Measurements from ENCODE around the gene PODXL2.

DNA sequence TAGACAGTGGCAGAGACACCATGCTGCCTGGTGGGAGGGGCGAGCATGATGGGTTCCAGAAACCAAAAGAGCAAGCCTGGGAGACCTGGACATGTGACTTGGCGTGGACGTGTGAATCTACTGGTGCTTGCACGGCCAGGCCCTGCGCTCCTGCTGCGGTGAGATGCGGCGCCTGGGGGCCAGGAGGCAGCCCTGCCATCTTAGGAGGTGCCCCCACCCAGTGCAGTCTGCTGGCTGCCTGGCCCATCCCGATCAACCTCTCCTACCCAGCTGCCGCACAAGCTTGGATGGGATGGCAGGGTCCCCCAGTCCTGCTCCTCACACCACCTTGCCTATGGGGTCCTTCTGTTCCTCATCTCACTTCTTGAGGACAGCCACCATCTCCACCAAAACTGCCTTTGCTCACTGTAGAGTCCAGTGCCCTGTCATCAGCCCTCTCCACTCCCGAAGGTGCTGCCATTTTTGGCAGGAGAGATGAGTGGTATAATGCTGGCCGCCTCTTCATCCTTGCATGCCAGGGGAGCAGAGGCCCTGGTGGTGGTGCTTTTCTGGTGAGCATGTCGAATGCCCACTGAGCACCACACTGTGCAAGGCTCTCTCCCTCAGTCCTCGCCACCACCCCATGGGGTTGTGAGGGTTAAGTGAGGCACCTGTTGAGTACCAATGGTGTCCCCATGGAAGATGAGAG, 40.7 kb downstream of the PODXL2 start:
- TF ChIP-seq, protein P1, sequence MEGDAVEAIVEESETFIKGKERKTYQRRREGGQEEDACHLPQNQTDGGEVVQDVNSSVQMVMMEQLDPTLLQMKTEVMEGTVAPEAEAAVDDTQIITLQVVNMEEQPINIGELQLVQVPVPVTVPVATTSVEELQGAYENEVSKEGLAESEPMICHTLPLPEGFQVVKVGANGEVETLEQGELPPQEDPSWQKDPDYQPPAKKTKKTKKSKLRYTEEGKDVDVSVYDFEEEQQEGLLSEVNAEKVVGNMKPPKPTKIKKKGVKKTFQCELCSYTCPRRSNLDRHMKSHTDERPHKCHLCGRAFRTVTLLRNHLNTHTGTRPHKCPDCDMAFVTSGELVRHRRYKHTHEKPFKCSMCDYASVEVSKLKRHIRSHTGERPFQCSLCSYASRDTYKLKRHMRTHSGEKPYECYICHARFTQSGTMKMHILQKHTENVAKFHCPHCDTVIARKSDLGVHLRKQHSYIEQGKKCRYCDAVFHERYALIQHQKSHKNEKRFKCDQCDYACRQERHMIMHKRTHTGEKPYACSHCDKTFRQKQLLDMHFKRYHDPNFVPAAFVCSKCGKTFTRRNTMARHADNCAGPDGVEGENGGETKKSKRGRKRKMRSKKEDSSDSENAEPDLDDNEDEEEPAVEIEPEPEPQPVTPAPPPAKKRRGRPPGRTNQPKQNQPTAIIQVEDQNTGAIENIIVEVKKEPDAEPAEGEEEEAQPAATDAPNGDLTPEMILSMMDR (IDR thresholded peaks at IDR 0.05; ENCODE audit: low read depth, low read length): no peak
- TF ChIP-seq, protein P2, sequence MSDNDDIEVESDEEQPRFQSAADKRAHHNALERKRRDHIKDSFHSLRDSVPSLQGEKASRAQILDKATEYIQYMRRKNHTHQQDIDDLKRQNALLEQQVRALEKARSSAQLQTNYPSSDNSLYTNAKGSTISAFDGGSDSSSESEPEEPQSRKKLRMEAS (IDR thresholded peaks at IDR 0.05; ENCODE audit: low read depth, low read length): no peak
- TF ChIP-seq POLR2A (IDR thresholded peaks at IDR 0.05; ENCODE audit: extremely low read depth, insufficient read length) (no peak), MYC (IDR thresholded peaks at IDR 0.05; ENCODE audit: low read depth, low read length) (no peak)
